K562 (cell line): ENCODE data around the gene KRABD2.

ENCODE experiments used
- ATF3 ChIP-seq, 2 experiments: fragments of 450-650 bp in 1 of 2; sonication (generic) in 1 of 2; formaldehyde crosslinking in 1 of 2; IDR thresholded peaks in 1 of 2; conservative IDR thresholded peaks in 1 of 2; 2 replicates each; pipeline versions ENCODE4 v1.6.1 to v1.8.1; 2016 to 2023; ENCODE audit warnings: mild to moderate bottlenecking in 2 of 2, moderate library complexity in 2 of 2, inconsistent platforms in 1 of 2, missing genetic modification reagents in 1 of 2
- RCOR1 ChIP-seq, 2 experiments: IDR thresholded peaks; 2 replicates each; pipeline ENCODE4 v1.6.1; 2012; ENCODE audit warnings: low read depth in 2 of 2, low read length in 2 of 2, borderline replicate concordance in 1 of 2, improper control_type of control experiment in 1 of 2
- TF ChIP-seq, protein P1 (sequence below): fragments of 450-650 bp; IDR thresholded peaks from one replicate; pipeline ENCODE4 v1.6.1; 2018; ENCODE audit warnings: mild to moderate bottlenecking, moderate library complexity; ENCODE audit not compliant: partially characterized antibody

DNA sequence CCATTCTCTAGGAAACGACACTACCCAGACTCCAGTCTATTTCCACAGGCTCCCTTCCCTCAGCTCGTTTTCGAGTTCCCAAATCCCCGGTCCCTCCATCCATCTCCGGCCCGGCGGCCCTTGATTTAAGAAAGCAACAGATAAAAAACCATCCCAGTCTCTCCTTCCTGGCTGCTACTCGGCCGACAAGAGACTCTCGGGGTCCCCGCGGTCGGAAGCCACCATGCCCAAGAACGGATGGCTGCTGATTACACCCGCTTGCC lies 6.3 kb upstream of the KRABD2 start:
- TF ChIP-seq, protein P1, sequence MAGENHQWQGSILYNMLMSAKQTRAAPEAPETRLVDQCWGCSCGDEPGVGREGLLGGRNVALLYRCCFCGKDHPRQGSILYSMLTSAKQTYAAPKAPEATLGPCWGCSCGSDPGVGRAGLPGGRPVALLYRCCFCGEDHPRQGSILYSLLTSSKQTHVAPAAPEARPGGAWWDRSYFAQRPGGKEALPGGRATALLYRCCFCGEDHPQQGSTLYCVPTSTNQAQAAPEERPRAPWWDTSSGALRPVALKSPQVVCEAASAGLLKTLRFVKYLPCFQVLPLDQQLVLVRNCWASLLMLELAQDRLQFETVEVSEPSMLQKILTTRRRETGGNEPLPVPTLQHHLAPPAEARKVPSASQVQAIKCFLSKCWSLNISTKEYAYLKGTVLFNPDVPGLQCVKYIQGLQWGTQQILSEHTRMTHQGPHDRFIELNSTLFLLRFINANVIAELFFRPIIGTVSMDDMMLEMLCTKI, result no peak
- TF ChIP-seq ATF3 (IDR thresholded peaks at IDR 0.05) (no peak), ATF3 (CRISPR knock-in tag; conservative IDR thresholded peaks at IDR 0.05) (no peak), RCOR1 (IDR thresholded peaks at IDR 0.05; ENCODE audit: borderline replicate concordance in 1 of 2, low read depth in 2 of 2, low read length in 2 of 2) (no peak)
